SK-N-SH (cell line): ENCODE results near the gene GDPGP1. TPM values are rescaled to one million over a fixed set of nuclear protein-coding genes. Genes with fewer than 3 reads are reported as not detected.

Experiments
- CTCF ChIA-PET: fragments of 300-600, 350-600 bp; formaldehyde crosslinking; extraction: SDS; loops from one replicate; lab custom pipeline; 2021; lab: Yijun Ruan, JAX
- POLR2A ChIA-PET: fragments of 350-600 bp; sonication (Branson Sonifier 250); formaldehyde crosslinking; extraction: SDS; loops from one replicate; lab custom pipeline; 2020; ENCODE audit warnings: antibody characterized with exemption, inconsistent platforms; lab: Yijun Ruan, JAX
- DNase-seq: peaks from one replicate; pipeline ENCODE4 v3.0.0; 2012
- H2AFZ ChIP-seq: fragments of 200-600 bp; sonication (generic); 2 replicates; pipeline ENCODE4 v1.8.1; 2016; ENCODE audit warnings: antibody characterized with exemption, mild to moderate bottlenecking, low read depth
- H3F3A ChIP-seq: fragments of 200-600 bp; sonication (generic); replicated peaks from 2 replicates; pipeline ENCODE3; 2016; ENCODE audit warnings: antibody characterized with exemption, mild to moderate bottlenecking; ENCODE audit not compliant: insufficient read depth
- H3K27ac ChIP-seq, 2 experiments: fragments of 200-500 bp in 1 of 2; fragments of 200-600 bp in 1 of 2; sonication (Bioruptor generic) in 1 of 2; sonication (generic), shearing (Covaris generic) in 1 of 2; 2 replicates each; pipeline versions ENCODE4 v1.5.1 to v1.6.1; 2014 to 2016; ENCODE audit warnings: low read depth in 2 of 2, inconsistent platforms in 1 of 2, low read length in 1 of 2, mild to moderate bottlenecking in 1 of 2, mixed read lengths in 1 of 2
- H3K27me3 ChIP-seq: fragments of 200-600 bp; sonication (generic), shearing (Covaris generic); 2 replicates; pipeline ENCODE4 v1.6.1; 2016; ENCODE audit warnings: mixed run types; ENCODE audit not compliant: insufficient read depth
- H3K36me3 ChIP-seq, 2 experiments: fragments of 200-500 bp in 1 of 2; fragments of 200-600 bp in 1 of 2; sonication (Bioruptor generic) in 1 of 2; sonication (generic) in 1 of 2; replicated peaks in 1 of 2; 2 replicates each; pipeline versions ENCODE3 to v1.5.1; 2014 to 2016; ENCODE audit warnings: low read length in 1 of 2, mild to moderate bottlenecking in 1 of 2; ENCODE audit not compliant: insufficient read depth in 2 of 2, control insufficient read depth in 1 of 2
- H3K4me1 ChIP-seq, 2 experiments: fragments of 200-500 bp in 1 of 2; fragments of 200-600 bp in 1 of 2; sonication (Bioruptor generic) in 1 of 2; sonication (generic), shearing (Covaris generic) in 1 of 2; 2 replicates each; pipeline versions ENCODE4 v1.5.1 to v1.6.1; 2014 to 2016; ENCODE audit warnings: low read depth in 1 of 2, low read length in 1 of 2, mixed run types in 1 of 2; ENCODE audit not compliant: insufficient read depth in 2 of 2, control insufficient read depth in 1 of 2
- H3K4me2 ChIP-seq: fragments of 200-600 bp; sonication (generic), shearing (Covaris generic); 2 replicates; pipeline ENCODE4 v1.6.1; 2017; ENCODE audit warnings: mixed run types
- H3K4me3 ChIP-seq, 2 experiments: fragments of 200-500 bp in 1 of 2; fragments of 200-600 bp in 1 of 2; sonication (Bioruptor generic) in 1 of 2; sonication (generic), shearing (Covaris generic) in 1 of 2; 2 replicates each; pipeline versions ENCODE4 v1.5.1 to v1.8.1; 2014 to 2016; ENCODE audit warnings: low read depth in 2 of 2, inconsistent platforms in 1 of 2, low read length in 1 of 2, mild to moderate bottlenecking in 1 of 2, mixed read lengths in 1 of 2, moderate library complexity in 1 of 2
- H3K79me2 ChIP-seq: fragments of 200-600 bp; sonication (generic); 2 replicates; pipeline ENCODE4 v1.8.1; 2017; ENCODE audit warnings: mild to moderate bottlenecking; ENCODE audit not compliant: insufficient read depth
- H3K9ac ChIP-seq: fragments of 200-600 bp; sonication (generic); 2 replicates; pipeline ENCODE4 v1.6.1; 2017; ENCODE audit warnings: mixed run types
- H3K9me2 ChIP-seq: fragments of 200-600 bp; sonication (generic); 2 replicates; pipeline ENCODE4 v1.6.1; 2017; ENCODE audit warnings: mixed run types
- H3K9me3 ChIP-seq: fragments of 200-600 bp; sonication (generic); 2 replicates; pipeline ENCODE4 v1.6.1; 2017; ENCODE audit warnings: mixed run types, mild to moderate bottlenecking, moderate library complexity
- H4K20me1 ChIP-seq: fragments of 200-600 bp; sonication (generic); 2 replicates; pipeline ENCODE4 v1.6.1; 2017; ENCODE audit warnings: mild to moderate bottlenecking, mixed run types; ENCODE audit not compliant: insufficient read depth
- CHD2 ChIP-seq: fragments of 150-350 bp; IDR thresholded peaks from 2 replicates; pipeline ENCODE4 v1.6.1; 2018; ENCODE audit warnings: low read length; ENCODE audit not compliant: partially characterized antibody
- EP300 ChIP-seq, 2 experiments: IDR thresholded peaks; 2 replicates each; pipeline versions ENCODE4 v1.4.0 to v1.6.1; 2012; ENCODE audit warnings: borderline replicate concordance in 1 of 2, low read depth in 1 of 2, low read length in 1 of 2
- FOXM1 ChIP-seq: IDR thresholded peaks from 2 replicates; pipeline ENCODE4 v1.4.0; 2012; ENCODE audit warnings: low read depth, mild to moderate bottlenecking
- GABPA ChIP-seq: IDR thresholded peaks from 2 replicates; pipeline ENCODE4 v1.4.0; 2012; ENCODE audit warnings: low read depth, mild to moderate bottlenecking
- GATA2 ChIP-seq: sonication (generic); formaldehyde crosslinking; IDR thresholded peaks from 2 replicates; pipeline ENCODE4 v1.5.0; 2020; ENCODE audit warnings: mild to moderate bottlenecking, missing genetic modification reagents
- MEF2A ChIP-seq: IDR thresholded peaks from 2 replicates; pipeline ENCODE4 v1.4.0; 2012; ENCODE audit warnings: low read depth, borderline replicate concordance
- MXI1 ChIP-seq: IDR thresholded peaks from 2 replicates; pipeline ENCODE4 v1.6.1; 2012; ENCODE audit warnings: mild to moderate bottlenecking, low read depth, low read length, improper control_type of control experiment
- NRF1 ChIP-seq: IDR thresholded peaks from 2 replicates; pipeline ENCODE4 v1.6.1; 2012; ENCODE audit warnings: low read depth, mild to moderate bottlenecking, low read length
- PBX3 ChIP-seq: IDR thresholded peaks from 2 replicates; pipeline ENCODE4; 2012
- RCOR1 ChIP-seq: fragments of 150-350 bp; IDR thresholded peaks from 2 replicates; pipeline ENCODE4 v1.6.1; 2017; ENCODE audit warnings: antibody characterized with exemption, low read length
- RFX5 ChIP-seq: IDR thresholded peaks from 2 replicates; pipeline ENCODE4 v1.6.1; 2012; ENCODE audit warnings: mild to moderate bottlenecking, improper control_type of control experiment, low read length
- RXRA ChIP-seq: IDR thresholded peaks from 2 replicates; pipeline ENCODE4 v1.4.0; 2012; ENCODE audit warnings: low read depth, mild to moderate bottlenecking, borderline replicate concordance
- SMC3 ChIP-seq: IDR thresholded peaks from 2 replicates; pipeline ENCODE4 v1.6.1; 2012; ENCODE audit warnings: low read depth, low read length, improper control_type of control experiment
- TAF1 ChIP-seq: IDR thresholded peaks from 2 replicates; pipeline ENCODE4 v1.6.1; 2012; ENCODE audit warnings: low read depth, mild to moderate bottlenecking, low read length, moderate library complexity, borderline replicate concordance
- TEAD4 ChIP-seq: IDR thresholded peaks from 2 replicates; pipeline ENCODE4 v1.4.0; 2012; ENCODE audit warnings: mild to moderate bottlenecking, borderline replicate concordance; ENCODE audit not compliant: insufficient read depth
- USF2 ChIP-seq: fragments of 150-350 bp; IDR thresholded peaks from 2 replicates; pipeline ENCODE4 v1.6.1; 2017; ENCODE audit warnings: antibody characterized with exemption, low read length, low read depth, borderline replicate concordance
- WGBS: methylation state at CpG from one replicate; pipeline ENCODE4 v1.1.6; 2017; ENCODE audit warnings: low lambda C conversion rate; 5-methylcytosine and 5-hydroxymethylcytosine counted together
- polyA plus RNA-seq, 3 experiments: library from polyadenylated mRNA; depleted of rRNA; stranded (reverse); fragments of >200 nt; gene quantifications; 2 replicates each; pipeline ENCODE4 v1.2.3, GENCODE V29; 2012
- TF ChIP-seq, protein P1 (sequence below): fragments of 150-350 bp; IDR thresholded peaks from 2 replicates; pipeline ENCODE4 v1.6.1; 2016; ENCODE audit warnings: mild to moderate bottlenecking, low read depth, low read length

GDPGP1 gene
- polyA plus RNA-seq, 1 of the 3 experiments (the other 2 are of a cell fraction): 2.4 TPM

GRCh38 chr15:90230610-90231009 is 3.4 kb upstream of the GDPGP1 start:
- Histone ChIP-seq H2AFZ (no peak overlapping the region), H3K27ac (no peak overlapping the region)
- 85% methylated on average over 4 of the region's 8 CpGs for WGBS
- TF ChIP-seq SMC3 (no peak), NRF1 (no peak), MXI1 (no peak), MEF2A (no peak), GATA2 (CRISPR knock-in tag) (no peak), RCOR1 (no peak), RFX5 (no peak), EP300 (IDR thresholded peaks at IDR 0.05; ENCODE audit: borderline replicate concordance in 1 of 2, low read depth in 1 of 2, low read length in 1 of 2) (no peak), GABPA (no peak), FOXM1 (no peak), TEAD4 (no peak), PBX3 (no peak), TAF1 (no peak), USF2 (no peak), CHD2 (no peak), RXRA (no peak)
- TF ChIP-seq, protein P1, sequence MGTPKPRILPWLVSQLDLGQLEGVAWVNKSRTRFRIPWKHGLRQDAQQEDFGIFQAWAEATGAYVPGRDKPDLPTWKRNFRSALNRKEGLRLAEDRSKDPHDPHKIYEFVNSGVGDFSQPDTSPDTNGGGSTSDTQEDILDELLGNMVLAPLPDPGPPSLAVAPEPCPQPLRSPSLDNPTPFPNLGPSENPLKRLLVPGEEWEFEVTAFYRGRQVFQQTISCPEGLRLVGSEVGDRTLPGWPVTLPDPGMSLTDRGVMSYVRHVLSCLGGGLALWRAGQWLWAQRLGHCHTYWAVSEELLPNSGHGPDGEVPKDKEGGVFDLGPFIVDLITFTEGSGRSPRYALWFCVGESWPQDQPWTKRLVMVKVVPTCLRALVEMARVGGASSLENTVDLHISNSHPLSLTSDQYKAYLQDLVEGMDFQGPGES: no peak
- TF ChIP-seq, all 33 proteins: peak for 0
- peaks cover 26% of the 10 kb centered on the region for H3K79me2 ChIP-seq
- H3K27me3 ChIP-seq: no peaks in the 10 kb centered on the region
- no peak overlapping the region for H3K9ac ChIP-seq
- no peak overlapping the region for H3K4me3 ChIP-seq
- CTCF ChIA-PET: interaction anchor here (0.7 to 5.4 kb wide), 2 partner anchors 9 to 18 kb away, joined by 3 to 35 read pairs; partner anchors contain the start of gene TTLL13
- H3K4me1 ChIP-seq: peaks cover 5 to 9% of the 10 kb centered on the region in 2 experiments; a peak in 2 of 4 replicates
- POLR2A ChIA-PET: interaction anchor here (0.5 kb wide), 1 partner anchor 30 kb away, joined by 5 read pairs; no protein-coding TSS in a partner anchor
- no peaks in the 10 kb centered on the region for H3K9me2 ChIP-seq
- no peaks in the 10 kb centered on the region for H4K20me1 ChIP-seq
- no peak overlapping the region for H3K4me2 ChIP-seq
- no peaks in the 10 kb centered on the region for H3K9me3 ChIP-seq
- DNase-seq: no peak
- H3K36me3 ChIP-seq: peaks cover 10 to 48% of the 10 kb centered on the region in 2 experiments
- no peaks in the 10 kb centered on the region for H3F3A ChIP-seq
